ENCODE measurements around the gene MSRB3. TPM values are rescaled to one million over a fixed set of nuclear protein-coding genes. Genes with fewer than 3 reads are reported as not detected.

MSRB3 gene
- not detected for total RNA-seq

- ChIA-PET CTCF (no interaction called here), POLR2A (no interaction called here)
Measured at GRCh38 chr12:65278576-65279368, at the start of gene MSRB3. Gene MSRB3, plus strand, starts transcription at chr12:65278683. Its CDS starts 29,897 bp downstream, at chr12:65308580.

GRCh38 chr12:65229441-65229840 lies 49.0 kb upstream of the MSRB3 start:
- CTCF ChIA-PET, result no interaction called here
- POLR2A ChIA-PET, result no interaction called here

- ChIA-PET CTCF (interaction anchor here (2.1 kb wide), 1 partner anchor 63 kb away, joined by 7 read pairs; the partner anchor contains the start of gene LEMD3), POLR2A (no interaction called here)
Measured at GRCh38 chr12:65232476-65233077, 45.9 kb upstream of the MSRB3 start.

DNA sequence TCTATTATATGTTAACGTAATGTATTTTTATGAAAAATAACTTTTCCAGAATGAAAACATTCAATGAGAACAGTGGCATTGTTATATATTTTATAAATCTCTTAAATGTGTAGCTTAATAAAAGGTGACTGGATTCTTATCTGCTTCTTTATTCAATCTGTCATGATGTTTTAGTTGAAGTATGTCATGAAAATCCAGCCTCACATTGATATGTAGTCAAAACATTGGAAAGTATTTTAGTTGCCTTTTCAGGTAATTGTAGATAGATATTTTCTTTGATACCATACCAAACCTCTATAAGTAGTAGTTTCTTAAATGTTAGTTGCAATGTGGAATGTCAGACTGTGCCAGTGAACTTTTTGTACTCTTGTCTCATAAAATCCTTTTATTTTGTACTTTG lies 41.3 kb upstream of the MSRB3 start:
- CTCF ChIA-PET, result no interaction called here
- POLR2A ChIA-PET, result no interaction called here

DNA sequence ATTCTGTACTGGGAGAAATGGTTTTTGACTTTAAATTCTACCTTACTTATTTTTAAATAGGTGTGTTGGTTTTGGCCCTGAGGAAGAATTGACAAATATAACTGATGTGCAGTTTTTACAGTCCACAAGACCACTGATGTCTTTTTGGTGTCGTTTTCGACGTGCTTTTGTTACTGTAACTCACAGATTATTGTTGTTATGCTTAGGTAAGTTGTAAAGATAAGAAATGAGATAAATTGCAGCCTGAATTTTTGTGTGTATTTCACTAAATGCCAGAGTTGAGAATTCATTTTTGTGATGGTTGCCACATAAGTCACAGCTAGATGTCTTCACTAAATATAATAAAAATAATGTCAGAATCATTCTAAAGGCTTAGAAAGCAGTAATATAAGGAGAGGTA lies 39.9 kb upstream of the MSRB3 start:
- POLR2A ChIA-PET, result no interaction called here

GRCh38 chr12:65248656-65249633 lies 29.5 kb upstream of the MSRB3 start:
- POLR2A ChIA-PET, result interaction anchor here (0.5 kb wide), 1 partner anchor 76 kb away, joined by 4 read pairs; no protein-coding TSS in a partner anchor
- CTCF ChIA-PET, result no interaction called here

More for the DNA sequence above, 39.9 kb upstream of the MSRB3 start:
- CTCF ChIA-PET, result no interaction called here

GRCh38 chr12:65252515-65252914 lies 26.0 kb upstream of the MSRB3 start:
- ChIA-PET CTCF (no interaction called here), POLR2A (no interaction called here)

DNA sequence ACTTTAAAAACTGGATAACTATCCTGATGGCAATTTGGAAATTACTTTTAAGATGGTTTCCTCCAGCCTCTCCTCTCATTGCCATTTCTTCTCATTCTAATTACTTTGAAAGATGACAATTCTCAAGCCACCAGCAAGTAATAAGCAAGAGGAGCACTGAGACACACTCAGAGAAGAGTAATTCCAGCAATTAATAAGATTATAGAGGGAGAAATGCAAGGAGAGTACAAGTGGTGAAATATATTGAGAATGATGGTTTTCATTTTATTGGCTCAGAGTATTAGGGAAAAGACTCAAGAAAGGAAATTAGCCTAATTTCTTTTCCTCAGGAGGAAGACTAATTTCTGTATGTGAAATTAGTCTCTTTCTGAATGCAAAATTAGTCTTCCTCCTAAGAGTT lies 20.5 kb upstream of the MSRB3 start:
- CTCF ChIA-PET, result no interaction called here
- POLR2A ChIA-PET, result no interaction called here

DNA sequence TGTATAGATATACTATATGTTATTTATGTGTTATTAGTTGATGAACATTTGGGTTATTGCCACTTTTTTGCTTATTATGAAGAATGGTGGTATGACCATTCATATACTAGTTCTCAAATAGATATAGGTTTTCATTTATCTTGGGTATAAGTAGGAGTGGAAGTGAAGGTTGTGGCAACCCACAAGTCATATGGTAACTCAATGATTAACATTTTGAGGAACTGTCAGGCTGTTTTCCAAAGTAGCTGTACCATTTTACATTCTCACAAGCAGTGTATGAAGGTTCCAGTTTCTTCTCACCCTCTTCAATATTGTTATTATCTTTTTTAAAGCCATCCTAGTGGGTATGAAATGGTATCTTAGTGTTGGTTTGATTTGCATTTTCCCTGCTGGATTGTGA lies 19.0 kb upstream of the MSRB3 start:
- ChIA-PET CTCF (no interaction called here), POLR2A (no interaction called here)

DNA sequence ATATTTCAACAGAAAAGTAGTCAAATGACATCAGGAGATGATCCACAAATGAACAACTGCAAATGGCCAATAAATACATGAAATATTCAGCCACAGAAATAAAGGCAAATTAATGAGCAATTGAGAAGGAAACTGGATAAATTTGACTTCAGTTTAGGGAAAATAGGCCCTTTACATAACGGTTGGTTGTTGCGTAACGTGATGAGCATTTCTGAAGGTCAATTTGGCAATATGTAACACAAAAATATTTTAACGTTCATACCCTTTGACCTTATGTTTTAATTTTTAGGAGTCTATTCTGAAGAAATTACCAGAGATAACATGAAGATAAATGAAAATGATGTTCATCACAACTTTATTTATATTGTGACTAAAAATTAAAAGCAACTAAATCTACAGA lies 14.7 kb upstream of the MSRB3 start:
- CTCF ChIA-PET, result no interaction called here
- POLR2A ChIA-PET, result no interaction called here

DNA sequence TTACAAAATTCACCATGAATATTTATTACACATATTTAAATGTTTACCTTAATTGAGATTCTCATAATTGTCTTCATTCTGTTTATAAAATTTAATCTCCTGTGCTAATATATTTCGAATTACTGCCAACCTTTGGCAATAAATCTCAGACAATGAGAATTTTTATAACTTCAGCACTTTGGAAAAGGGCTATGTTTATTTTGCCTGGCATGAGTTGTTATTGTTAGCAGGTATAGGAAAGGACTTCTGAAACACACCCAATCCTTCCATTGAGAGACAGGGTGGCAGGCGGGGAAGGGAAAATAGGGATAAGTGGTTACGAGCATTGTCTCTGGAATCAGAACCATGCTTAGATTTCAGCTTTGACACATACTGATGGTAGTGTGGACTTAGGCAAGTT lies 12.1 kb upstream of the MSRB3 start:
- POLR2A ChIA-PET, result no interaction called here

DNA sequence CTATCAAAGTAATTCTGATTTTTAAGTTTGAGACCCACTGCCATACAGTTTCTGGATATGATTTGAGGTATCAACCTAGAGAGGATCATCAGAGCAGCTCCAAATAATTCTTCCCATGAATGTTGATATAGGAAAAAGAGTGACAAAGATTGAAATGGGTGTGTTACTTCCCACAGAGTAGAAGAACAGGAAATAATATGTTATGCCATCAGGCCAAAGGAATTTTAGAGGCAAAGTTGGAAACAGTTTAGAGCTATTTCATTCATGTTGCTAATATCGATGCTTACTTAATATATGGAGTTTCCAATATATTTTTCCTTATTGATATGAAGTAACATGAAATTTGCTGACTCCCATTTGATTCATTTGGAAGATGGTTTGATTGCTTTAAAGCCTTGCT lies 8.9 kb upstream of the MSRB3 start:
- POLR2A ChIA-PET, result no interaction called here

More for the DNA sequence above, 12.1 kb upstream of the MSRB3 start:
- CTCF ChIA-PET, result no interaction called here

DNA sequence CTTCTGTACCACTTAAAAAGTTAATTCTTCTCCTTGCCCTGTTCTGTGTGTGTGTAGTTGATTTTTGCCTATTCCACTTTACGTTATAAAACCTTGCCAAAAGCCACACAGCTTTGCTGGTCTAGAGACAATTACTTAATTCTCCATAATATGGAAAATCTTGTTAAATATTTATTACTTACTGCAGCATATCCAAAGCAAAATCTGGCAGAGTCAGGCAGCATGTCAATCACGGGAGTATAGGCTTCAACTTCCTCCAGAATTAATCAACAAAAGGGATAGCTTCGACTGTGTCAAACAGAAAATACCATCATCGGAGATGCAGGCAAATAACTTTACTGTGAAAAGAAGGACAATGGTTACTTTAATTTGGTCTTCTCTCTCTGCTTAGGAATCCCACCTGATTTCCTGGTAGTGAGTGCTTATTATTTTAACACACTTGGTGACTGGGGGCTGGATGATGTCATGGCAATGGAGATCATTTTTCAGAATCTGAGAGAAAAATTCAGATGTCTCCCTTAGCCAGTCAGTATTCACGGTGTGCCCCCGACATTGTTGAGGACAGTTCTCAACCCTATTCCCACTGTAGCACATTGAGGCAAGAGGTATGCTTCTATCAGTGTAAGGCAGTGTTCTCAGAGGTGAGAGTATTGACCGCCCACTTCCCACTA lies 3.7 kb upstream of the MSRB3 start:
- ChIA-PET CTCF (no interaction called here), POLR2A (no interaction called here)

More for the DNA sequence above, 8.9 kb upstream of the MSRB3 start:
- CTCF ChIA-PET, result no interaction called here

DNA sequence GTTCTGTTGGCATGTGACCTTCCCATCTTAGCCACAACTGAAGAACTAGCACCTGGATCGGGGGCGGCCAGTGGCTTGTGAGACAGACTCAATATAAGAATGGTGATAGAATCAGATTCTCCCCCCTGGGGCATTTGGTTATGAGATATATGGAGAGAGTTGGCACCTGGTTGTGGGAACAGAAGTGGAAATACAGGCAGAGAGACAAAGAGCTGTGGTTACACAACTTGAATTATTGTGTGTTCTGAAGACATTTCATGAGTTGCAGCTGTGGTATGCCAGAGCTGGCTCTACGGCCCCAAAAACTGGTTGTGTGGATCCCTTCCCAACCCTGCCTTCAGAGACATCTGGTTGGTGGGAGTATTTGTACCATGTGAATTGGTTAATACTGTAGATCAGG lies 2.9 kb upstream of the MSRB3 start:
- POLR2A ChIA-PET, result no interaction called here
- CTCF ChIA-PET, result interaction anchor here (0.6 kb wide), 1 partner anchor 36 kb away, joined by 3 read pairs; no protein-coding TSS in a partner anchor

- ChIA-PET POLR2A (no interaction called here), CTCF (no interaction called here)
Measured at GRCh38 chr12:65276916-65277530, 1.5 kb upstream of the MSRB3 start.

DNA sequence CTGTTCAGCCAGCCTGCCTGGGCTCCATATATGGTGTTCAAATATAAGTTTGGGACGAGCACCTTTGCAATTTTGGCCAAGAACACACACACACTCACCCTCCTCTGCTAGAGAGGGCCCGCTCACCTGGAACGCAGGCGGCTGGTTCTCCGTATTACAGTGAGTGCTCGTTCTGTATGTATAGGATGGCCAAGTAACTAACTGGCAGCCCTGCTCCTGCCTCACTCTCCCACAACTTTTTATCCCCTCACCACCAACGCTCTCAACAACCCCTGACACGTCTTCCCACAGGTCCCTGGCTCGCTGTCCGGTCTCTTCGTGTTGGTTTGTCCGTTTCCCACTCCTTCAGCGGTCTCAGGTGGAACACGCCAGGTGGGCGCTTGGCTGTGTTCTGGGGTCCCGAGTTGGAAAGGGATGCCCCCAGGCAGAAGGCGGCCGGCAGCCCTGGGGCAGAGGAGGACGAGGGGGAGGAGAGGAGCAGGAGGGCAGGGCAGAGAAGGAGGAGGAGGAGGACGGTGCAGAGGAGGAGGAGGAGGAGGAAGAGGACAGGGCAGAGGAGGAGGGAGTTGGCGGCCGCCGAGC lies 398 bp upstream of the MSRB3 start:
- CTCF ChIA-PET, result no interaction called here
- POLR2A ChIA-PET, result no interaction called here

- POLR2A ChIA-PET, result no interaction called here
- CTCF ChIA-PET, result interaction anchor here (0.6 kb wide), 1 partner anchor 9 kb away, joined by 3 read pairs; no protein-coding TSS in a partner anchor
Measured at GRCh38 chr12:65279369-65280112, 1.1 kb downstream of the MSRB3 start.

DNA sequence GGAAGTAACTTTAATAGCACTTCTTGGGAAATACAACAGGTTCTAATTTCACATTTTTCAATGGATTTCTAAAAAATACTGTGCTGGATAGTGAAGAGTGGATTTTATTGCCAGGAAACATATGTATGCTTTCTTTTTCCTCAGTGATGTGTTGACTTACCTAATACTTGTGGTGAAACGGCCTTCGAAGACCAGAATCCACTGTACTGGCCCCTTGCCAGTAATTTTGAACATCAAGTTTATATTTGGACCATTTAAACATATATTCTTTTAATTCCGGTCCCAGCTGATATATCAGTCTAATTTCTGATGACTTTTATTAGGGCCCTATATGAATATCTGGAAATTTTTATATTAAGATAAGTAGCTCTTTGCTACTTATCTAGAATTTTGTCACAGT lies 1.8 kb downstream of the MSRB3 start:
- CTCF ChIA-PET, result interaction anchor here (0.6 kb wide), 1 partner anchor 8 kb away, joined by 3 read pairs; no protein-coding TSS in a partner anchor
- POLR2A ChIA-PET, result no interaction called here
